HEK293 (cell line): ENCODE data around the gene SGSM2.

Experiments
- ATF2 ChIP-seq: fragments of 450-650 bp; formaldehyde crosslinking; IDR thresholded peaks from 2 replicates; pipeline ENCODE4 v1.5.1; 2016; ENCODE audit warnings: missing biosample characterization, missing genetic modification characterization, low read depth
- BCL11B ChIP-seq: fragments of 450-650 bp; formaldehyde crosslinking; IDR thresholded peaks from 2 replicates; pipeline ENCODE4 v1.5.1; 2016; ENCODE audit warnings: low read depth, missing biosample characterization, missing genetic modification characterization
- BCL6B ChIP-seq: fragments of 450-650 bp; formaldehyde crosslinking; IDR thresholded peaks from 2 replicates; pipeline ENCODE4 v1.5.1; 2017; ENCODE audit warnings: missing biosample characterization, missing genetic modification characterization
- GLIS1 ChIP-seq: fragments of 450-650 bp; formaldehyde crosslinking; IDR thresholded peaks from 2 replicates; pipeline ENCODE4 v1.5.1; 2016; ENCODE audit warnings: missing biosample characterization, missing genetic modification characterization
- HOXA7 ChIP-seq: sonication (generic); formaldehyde crosslinking; IDR thresholded peaks from 2 replicates; pipeline ENCODE4 v1.8.1; 2022; ENCODE audit warnings: missing genetic modification reagents, borderline replicate concordance
- KLF16 ChIP-seq: fragments of 450-650 bp; formaldehyde crosslinking; IDR thresholded peaks from 2 replicates; pipeline ENCODE4 v1.5.1; 2017; ENCODE audit warnings: missing biosample characterization, missing genetic modification characterization
- REST ChIP-seq: fragments of 450-650 bp; formaldehyde crosslinking; IDR thresholded peaks from 2 replicates; pipeline ENCODE4 v1.5.1; 2016; ENCODE audit warnings: missing biosample characterization, missing genetic modification characterization
- TCF7L2 ChIP-seq: IDR thresholded peaks from 2 replicates; pipeline ENCODE4 v1.6.1; 2011; ENCODE audit warnings: low read depth, mild to moderate bottlenecking, inconsistent platforms, low read length, moderate library complexity, borderline replicate concordance
- TSHZ1 ChIP-seq: fragments of 450-650 bp; formaldehyde crosslinking; IDR thresholded peaks from 2 replicates; pipeline ENCODE4 v1.5.1; 2016; ENCODE audit warnings: missing biosample characterization, missing genetic modification characterization, borderline replicate concordance
- ZBTB6 ChIP-seq: fragments of 450-650 bp; formaldehyde crosslinking; IDR thresholded peaks from 2 replicates; pipeline ENCODE4 v1.5.1; 2017; ENCODE audit warnings: missing biosample characterization, missing genetic modification characterization
- ZNF174 ChIP-seq: fragments of 450-650 bp; formaldehyde crosslinking; IDR thresholded peaks from 2 replicates; pipeline ENCODE4 v1.5.0; 2017; ENCODE audit warnings: missing biosample characterization, mild to moderate bottlenecking, missing genetic modification characterization
- ZNF221 ChIP-seq: fragments of 450-650 bp; formaldehyde crosslinking; IDR thresholded peaks from 2 replicates; pipeline ENCODE4 v1.5.1; 2017; ENCODE audit warnings: missing biosample characterization, missing genetic modification characterization, borderline replicate concordance
- ZNF324 ChIP-seq: fragments of 450-650 bp; formaldehyde crosslinking; IDR thresholded peaks from 2 replicates; pipeline ENCODE4 v1.5.1; 2016; ENCODE audit warnings: missing biosample characterization, missing genetic modification characterization
- ZNF335 ChIP-seq: fragments of 450-650 bp; formaldehyde crosslinking; conservative IDR thresholded peaks from 2 replicates; pipeline ENCODE4 v1.5.1; 2016; ENCODE audit warnings: missing biosample characterization, missing genetic modification characterization
- ZNF423 ChIP-seq: fragments of 450-650 bp; formaldehyde crosslinking; IDR thresholded peaks from 2 replicates; pipeline ENCODE4 v1.5.1; 2016; ENCODE audit warnings: missing biosample characterization, missing genetic modification characterization
- ZNF449 ChIP-seq: fragments of 450-650 bp; formaldehyde crosslinking; IDR thresholded peaks from 2 replicates; pipeline ENCODE4 v1.5.1; 2017; ENCODE audit warnings: missing biosample characterization, mild to moderate bottlenecking, missing genetic modification characterization, moderate library complexity
- ZNF513 ChIP-seq: fragments of 450-650 bp; IDR thresholded peaks from 2 replicates; pipeline ENCODE4 v1.5.1; 2018; ENCODE audit warnings: missing biosample characterization, missing genetic modification characterization
- ZNF529 ChIP-seq: fragments of 450-650 bp; formaldehyde crosslinking; IDR thresholded peaks from 2 replicates; pipeline ENCODE4 v1.5.1; 2017; ENCODE audit warnings: missing genetic modification characterization, missing biosample characterization; ENCODE audit not compliant: insufficient replicate concordance
- ZNF701 ChIP-seq: fragments of 450-650 bp; formaldehyde crosslinking; IDR thresholded peaks from 2 replicates; pipeline ENCODE4 v1.5.1; 2016; ENCODE audit warnings: missing biosample characterization, missing genetic modification characterization
- ZNF768 ChIP-seq: fragments of 450-650 bp; formaldehyde crosslinking; IDR thresholded peaks from 2 replicates; pipeline ENCODE4 v1.5.1; 2018; ENCODE audit warnings: missing biosample characterization, mild to moderate bottlenecking, missing genetic modification characterization
- ZNF792 ChIP-seq: fragments of 450-650 bp; formaldehyde crosslinking; IDR thresholded peaks from 2 replicates; pipeline ENCODE4 v1.5.1; 2016; ENCODE audit warnings: missing biosample characterization, missing genetic modification characterization
- ZSCAN16 ChIP-seq: fragments of 450-650 bp; formaldehyde crosslinking; IDR thresholded peaks from 2 replicates; pipeline ENCODE4 v1.5.1; 2016; ENCODE audit warnings: missing biosample characterization, missing genetic modification characterization
- ZSCAN4 ChIP-seq: fragments of 450-650 bp; formaldehyde crosslinking; IDR thresholded peaks from 2 replicates; pipeline ENCODE4 v1.5.1; 2017; ENCODE audit warnings: missing biosample characterization, missing genetic modification characterization

The SGSM2 gene

GRCh38 chr17:2395258-2396181 is 58.2 kb downstream of the SGSM2 start (continued):
- TF ChIP-seq ZNF174 (tag by site-specific recombination), result no peak
- TF ChIP-seq ZNF792 (tag by site-specific recombination), result no peak
- TF ChIP-seq TCF7L2, result no peak
- TF ChIP-seq HOXA7 (CRISPR knock-in tag), result no peak
- TF ChIP-seq TSHZ1 (tag by site-specific recombination), result no peak
- no peak for TF ChIP-seq ZNF701
- no peak for TF ChIP-seq ZSCAN4
- TF ChIP-seq ZNF768 (tag by site-specific recombination), result no peak
- TF ChIP-seq ZBTB6, result no peak
- no peak for TF ChIP-seq GLIS1
- TF ChIP-seq REST (tag by site-specific recombination), result no peak
- no peak for TF ChIP-seq ZNF513
- TF ChIP-seq ATF2 (tag by site-specific recombination), result no peak
- peak; percentile 95 for TF ChIP-seq ZSCAN16 (tag by site-specific recombination)
- TF ChIP-seq ZNF324 (tag by site-specific recombination), result no peak
- no peak for TF ChIP-seq KLF16 (tag by site-specific recombination)
- peak; percentile 58 for TF ChIP-seq ZNF335 (tag by site-specific recombination)
- TF ChIP-seq ZNF423, result no peak
- TF ChIP-seq ZNF221 (tag by site-specific recombination), result no peak
- no peak for TF ChIP-seq BCL6B (tag by site-specific recombination)
- no peak for TF ChIP-seq BCL11B (tag by site-specific recombination)
- no peak for TF ChIP-seq ZNF449 (tag by site-specific recombination)
- TF ChIP-seq ZNF529 (tag by site-specific recombination), result no peak
